GM12878 (cell line): ENCODE results near the gene VTI1A. TPM values are rescaled to one million over a fixed set of nuclear protein-coding genes. Genes with fewer than 3 reads are reported as not detected.

Source experiments
- ATAC-seq: fragments of 200-7000 bp; cut with Tn5 transposase; 3 replicates; pipeline ENCODE4 v1.9.1; 2020; ENCODE audit warnings: mild to moderate bottlenecking, moderate library complexity
- BruUV-seq: library from RNA; stranded (reverse); fragments of 400-500 nt; replicated peaks from 2 replicates; lab custom pipeline; 2021; lab: Mats Ljungman, UMichigan
- CTCF ChIA-PET: fragments of 300-600 bp; sonication (Branson Sonifier 250); formaldehyde crosslinking; extraction: SDS; loops from one replicate; lab custom pipeline; 2021; ENCODE audit warnings: inconsistent platforms; lab: Yijun Ruan, JAX
- POLR2A ChIA-PET: fragments of 350-600 bp; formaldehyde crosslinking; extraction: SDS; loops from one replicate; lab custom pipeline; 2021; ENCODE audit warnings: inconsistent platforms; lab: Charles Lee
- RAD21 ChIA-PET: fragments of 300-600 bp; sonication (Branson Sonifier 250); formaldehyde crosslinking; loops from one replicate; lab custom pipeline; 2023; ENCODE audit warnings: antibody characterized with exemption; ENCODE audit not compliant: unreplicated experiment; lab: Charles Lee
- SMC1A ChIA-PET: fragments of 300-600 bp; sonication (Branson Sonifier 250); formaldehyde crosslinking; loops from one replicate; lab custom pipeline; 2023; ENCODE audit not compliant: unreplicated experiment, uncharacterized antibody; lab: Charles Lee
- DNase-seq: peaks from one replicate; pipeline ENCODE4 v3.0.0-alpha.2; 2011; ENCODE audit warnings: low read depth, low spot score
- FAIRE-seq: peaks from 3 replicates; lab custom pipeline; 2011; peaks lifted over from hg19 to GRCh38; lab: Jason Lieb, UNC
- H2AFZ ChIP-seq: 2 replicates; pipeline ENCODE4 v1.6.0; 2011; ENCODE audit warnings: low read depth, low read length, control low read depth; ENCODE audit not compliant: control insufficient read depth
- H3K27ac ChIP-seq: 2 replicates; pipeline ENCODE4 v1.5.1; 2011; ENCODE audit warnings: control low read depth; ENCODE audit not compliant: control insufficient read depth, insufficient read depth
- H3K27me3 ChIP-seq, 2 experiments: replicated peaks in 1 of 2; 2 replicates each; pipeline versions ENCODE4 v1.6.0 to v1.6.1; 2011; ENCODE audit warnings: low read length in 1 of 2; ENCODE audit not compliant: control insufficient read depth in 2 of 2, insufficient read depth in 2 of 2
- H3K36me3 ChIP-seq, 2 experiments: 2 replicates each; pipeline ENCODE4 v1.5.1; 2011; ENCODE audit warnings: low read length in 1 of 2; ENCODE audit not compliant: control insufficient read depth in 2 of 2, insufficient read depth in 2 of 2
- H3K4me1 ChIP-seq: 2 replicates; pipeline ENCODE4 v1.6.1; 2011; ENCODE audit warnings: mild to moderate bottlenecking, low read length, moderate library complexity, mixed read lengths; ENCODE audit not compliant: control insufficient read depth, insufficient read depth
- H3K4me2 ChIP-seq: 2 replicates; pipeline ENCODE4 v1.6.0; 2011; ENCODE audit warnings: control low read depth; ENCODE audit not compliant: control insufficient read depth, insufficient read depth
- H3K4me3 ChIP-seq: fragments of 200-600 bp; sonication (generic); 2 replicates; pipeline ENCODE4 v1.5.1; 2016
- H3K79me2 ChIP-seq: 2 replicates; pipeline ENCODE4 v1.6.0; 2011; ENCODE audit warnings: low read length; ENCODE audit not compliant: control insufficient read depth, insufficient read depth
- H3K9ac ChIP-seq: 2 replicates; pipeline ENCODE4 v1.8.0; 2011; ENCODE audit warnings: low read length, control low read depth, mixed read lengths; ENCODE audit not compliant: control insufficient read depth, insufficient read depth
- H3K9me3 ChIP-seq: replicated peaks from 3 replicates; pipeline ENCODE4 v1.5.1; 2011; ENCODE audit warnings: mild to moderate bottlenecking, low read length; ENCODE audit not compliant: control insufficient read depth, insufficient read depth
- H4K20me1 ChIP-seq: 2 replicates; pipeline ENCODE4 v1.6.0; 2011; ENCODE audit not compliant: control insufficient read depth, insufficient read depth
- HDAC6 ChIP-seq: fragments of 200-600 bp; sonication (generic); IDR thresholded peaks from one replicate; pipeline ENCODE4 v1.8.0; 2017; ENCODE audit warnings: antibody characterized with exemption; ENCODE audit not compliant: unreplicated experiment
- IKZF1 ChIP-seq: fragments of 450-650 bp; conservative IDR thresholded peaks from 2 replicates; pipeline ENCODE4 v1.6.1; 2017; ENCODE audit warnings: antibody characterized with exemption, mild to moderate bottlenecking
- NFIC ChIP-seq: IDR thresholded peaks from 2 replicates; pipeline ENCODE4 v1.6.1; 2012; ENCODE audit warnings: low read depth, mild to moderate bottlenecking, inconsistent platforms, low read length, moderate library complexity
- RAD21 ChIP-seq: IDR thresholded peaks from 2 replicates; pipeline ENCODE4 v1.6.1; 2011; ENCODE audit warnings: mild to moderate bottlenecking, low read depth, low read length, moderate library complexity; ENCODE audit not compliant: insufficient read depth
- SKIL ChIP-seq: fragments of 450-650 bp; IDR thresholded peaks from 2 replicates; pipeline ENCODE4 v1.6.1; 2017; ENCODE audit warnings: mild to moderate bottlenecking, low read depth, inconsistent platforms; ENCODE audit not compliant: poor library complexity, severe bottlenecking
- STAT3 ChIP-seq: IDR thresholded peaks from 2 replicates; pipeline ENCODE4 v1.6.1; 2011; ENCODE audit warnings: low read depth, low read length, improper control_type of control experiment
- TCF7 ChIP-seq: IDR thresholded peaks from 2 replicates; pipeline ENCODE4 v1.6.1; 2014; ENCODE audit warnings: antibody characterized with exemption, borderline replicate concordance
- ZBED1 ChIP-seq: IDR thresholded peaks from 2 replicates; pipeline ENCODE4 v1.6.1; 2016; ENCODE audit warnings: borderline replicate concordance
- ZNF24 ChIP-seq: fragments of 450-650 bp; IDR thresholded peaks from 2 replicates; pipeline ENCODE4 v1.6.1; 2017; ENCODE audit warnings: antibody characterized with exemption, mild to moderate bottlenecking
- ZNF384 ChIP-seq: IDR thresholded peaks from 2 replicates; pipeline ENCODE4 v1.6.1; 2012; ENCODE audit warnings: low read depth, mild to moderate bottlenecking, low read length, improper control_type of control experiment, borderline replicate concordance
- ZZZ3 ChIP-seq: IDR thresholded peaks from 2 replicates; pipeline ENCODE4 v1.6.1; 2011; ENCODE audit warnings: low read depth; ENCODE audit not compliant: control insufficient read depth, insufficient read length
- WGBS: methylation state at CpG from one replicate; pipeline ENCODE4 v1.1.6; 2016; ENCODE audit warnings: low lambda C conversion rate; ENCODE audit not compliant: insufficient replicate concordance, insufficient coverage; ENCODE audit errors: missing lambda C conversion rate; 5-methylcytosine and 5-hydroxymethylcytosine counted together
- in situ Hi-C: fragments of 300-500 bp; cut with MboI; formaldehyde crosslinking; loops from 9 replicates; pipeline ENCODE4 v1.14.3; 2018; ENCODE audit warnings: mixed read lengths
- intact Hi-C: fragments of 100-400 bp; cut with micrococcal nuclease; formaldehyde crosslinking; loops from one replicate; pipeline ENCODE4 v1.14.2; 2022; ENCODE audit not compliant: unreplicated experiment
- polyA plus RNA-seq, 11 experiments: library from polyadenylated mRNA; depleted of rRNA in 4 of 11; unstranded in 6 of 11; stranded (reverse) in 5 of 11; fragments of >200 nt; fragmentation: Nextera tagmentation in 4 of 11; fragmentation: Illumina TruSeq in 1 of 11; extraction: Ambion mirVana in 4 of 11; extraction: Trizol in 1 of 11; gene quantifications; 1 replicate in 1 of 11; 2 replicates in 10 of 11; pipeline versions ENCODE4 v1.2.1 to v1.2.3, GENCODE V29; 2011 to 2016; ENCODE audit warnings: inconsistent platforms in 2 of 11, missing spikeins in 2 of 11, low read depth in 1 of 11
- total RNA-seq, 4 experiments: library from RNA; depleted of rRNA in 3 of 4; stranded (reverse); fragments of >200 nt in 3 of 4; fragmentation: Illumina TruSeq in 1 of 4; extraction: Trizol in 1 of 4; gene quantifications; 2 replicates each; pipeline versions ENCODE4 v1.2.1 to v1.2.3, GENCODE V29; 2013 to 2021
- TF ChIP-seq, protein P1 (sequence below): IDR thresholded peaks from 2 replicates; pipeline ENCODE4 v1.6.1; 2011; ENCODE audit warnings: low read depth, low read length, improper control_type of control experiment, borderline replicate concordance

The VTI1A gene
- total and polyA plus RNA-seq, 10 of the 15 experiments (the other 5 are each of a cell fraction or from before 2014, with no cell fraction given), result 12.4 to 43.2 (median 27.5) TPM

- BruUV-seq, result no TSS peak
- no peak overlapping the region for H3K27ac ChIP-seq
- no peaks in the 10 kb centered on the region for H4K20me1 ChIP-seq
- intact Hi-C loops (no loop called here), in situ Hi-C loops (no loop called here)
- no peak for TF ChIP-seq RAD21
- no peak for TF ChIP-seq TCF7
- no peak for TF ChIP-seq IKZF1
- TF ChIP-seq ZZZ3, result no peak
- TF ChIP-seq ZNF384, result no peak
- TF ChIP-seq ZNF24, result no peak
- no peak for TF ChIP-seq SKIL
- TF ChIP-seq, protein P1, sequence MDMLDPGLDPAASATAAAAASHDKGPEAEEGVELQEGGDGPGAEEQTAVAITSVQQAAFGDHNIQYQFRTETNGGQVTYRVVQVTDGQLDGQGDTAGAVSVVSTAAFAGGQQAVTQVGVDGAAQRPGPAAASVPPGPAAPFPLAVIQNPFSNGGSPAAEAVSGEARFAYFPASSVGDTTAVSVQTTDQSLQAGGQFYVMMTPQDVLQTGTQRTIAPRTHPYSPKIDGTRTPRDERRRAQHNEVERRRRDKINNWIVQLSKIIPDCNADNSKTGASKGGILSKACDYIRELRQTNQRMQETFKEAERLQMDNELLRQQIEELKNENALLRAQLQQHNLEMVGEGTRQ, result no peak
- TF ChIP-seq NFIC, result no peak
- no peak for TF ChIP-seq HDAC6
- TF ChIP-seq STAT3, result no peak
- no peak for TF ChIP-seq ZBED1
- no peaks in the 10 kb centered on the region for H3K9me3 ChIP-seq
- ChIA-PET CTCF (no interaction called here), POLR2A (no interaction called here), RAD21 (no interaction called here), SMC1A (no interaction called here)
- DNase-seq (no peak), ATAC-seq (no peak), FAIRE-seq (no peak)
- no peak overlapping the region for H2AFZ ChIP-seq
- H3K36me3 ChIP-seq, result no peaks in the 10 kb centered on the region
- WGBS, result 96% methylated on average over 9 of the region's 9 CpGs
- no peaks in the 10 kb centered on the region for H3K79me2 ChIP-seq
- H3K9ac ChIP-seq, result no peak overlapping the region
- no peaks in the 10 kb centered on the region for H3K4me1 ChIP-seq
- H3K27me3 ChIP-seq, result no peaks in the 10 kb centered on the region
- H3K4me3 ChIP-seq, result no peak overlapping the region
- H3K4me2 ChIP-seq, result no peak overlapping the region
Measured at GRCh38 chr10:112797855-112798254, 350.8 kb downstream of the VTI1A start.
